ENCODE measurements around the gene GPR161. TPM values are rescaled to one million over a fixed set of nuclear protein-coding genes. Genes with fewer than 3 reads are reported as not detected.

The GPR161 gene
- total RNA-seq, 6 experiments from 2014 or later, result 9.3 to 14.5 (median 13.2) TPM

GRCh38 chr1:168089979-168090337 lies 46.8 kb downstream of the GPR161 start:
- TF ChIP-seq CTCF (IDR thresholded peaks at IDR 0.05), result no peak
- H3K4me1 Mint-ChIP-seq (ENCODE audit: low read depth), result peaks cover 12% of the 10 kb centered on the region
- H3K27ac Mint-ChIP-seq, result no peak overlapping the region
- DNase-seq, result no peak
- peaks cover 1% of the 10 kb centered on the region; the same call in 1 of the 2 replicates for H3K27me3 Mint-ChIP-seq (ENCODE audit: insufficient read depth)
- no peaks in the 10 kb centered on the region; the same call in 1 of the 2 replicates for H3K36me3 Mint-ChIP-seq (ENCODE audit: low read depth)
- H3K9me3 Mint-ChIP-seq, result no peaks in the 10 kb centered on the region
- H3K4me3 Mint-ChIP-seq, result no peak overlapping the region

GRCh38 chr1:168089326-168089978 lies 47.3 kb downstream of the GPR161 start:
- no peaks in the 10 kb centered on the region for H3K36me3 Mint-ChIP-seq (ENCODE audit: low read depth)
- no peak overlapping the region for H3K4me3 Mint-ChIP-seq
- no peak for DNase-seq
- H3K9me3 Mint-ChIP-seq, result no peaks in the 10 kb centered on the region
- H3K27me3 Mint-ChIP-seq (ENCODE audit: insufficient read depth), result peaks cover 1% of the 10 kb centered on the region; the same call in 1 of the 2 replicates
- H3K27ac Mint-ChIP-seq, result 0 out of 2 replicates have a peak overlapping the region, but pooled peaks have one; percentile 44
- TF ChIP-seq CTCF (IDR thresholded peaks at IDR 0.05), result no peak
- H3K4me1 Mint-ChIP-seq (ENCODE audit: low read depth), result peaks cover 12% of the 10 kb centered on the region

GRCh38 chr1:168088511-168089325 lies 48.0 kb downstream of the GPR161 start:
- H3K4me3 Mint-ChIP-seq, result no peak overlapping the region

GRCh38 chr1:168087696-168088095 lies 49.0 kb downstream of the GPR161 start:
- Mint-ChIP-seq H3K27me3 (ENCODE audit: insufficient read depth) (peaks cover 1% of the 10 kb centered on the region; the same call in 1 of the 2 replicates), H3K27ac (no peak overlapping the region), H3K4me1 (ENCODE audit: low read depth) (peaks cover 12% of the 10 kb centered on the region), H3K4me3 (no peak overlapping the region), H3K9me3 (no peaks in the 10 kb centered on the region), H3K36me3 (ENCODE audit: low read depth) (no peaks in the 10 kb centered on the region)
- no peak for TF ChIP-seq CTCF (IDR thresholded peaks at IDR 0.05)
- DNase-seq, result no peak

More at GRCh38 chr1:168088511-168089325, 48.0 kb downstream of the GPR161 start:
- peaks cover 12% of the 10 kb centered on the region for H3K4me1 Mint-ChIP-seq (ENCODE audit: low read depth)
- TF ChIP-seq CTCF (IDR thresholded peaks at IDR 0.05), result no peak
- peaks cover 1% of the 10 kb centered on the region; the same call in 1 of the 2 replicates for H3K27me3 Mint-ChIP-seq (ENCODE audit: insufficient read depth)
- no peaks in the 10 kb centered on the region for H3K36me3 Mint-ChIP-seq (ENCODE audit: low read depth)
- no peak overlapping the region for H3K27ac Mint-ChIP-seq
- H3K9me3 Mint-ChIP-seq, result no peaks in the 10 kb centered on the region
- DNase-seq, result no peak

- H3K4me3 Mint-ChIP-seq, result no peak overlapping the region
- peaks cover 24% of the 10 kb centered on the region for H3K4me1 Mint-ChIP-seq (ENCODE audit: low read depth)
- no peaks in the 10 kb centered on the region for H3K36me3 Mint-ChIP-seq (ENCODE audit: low read depth)
- H3K9me3 Mint-ChIP-seq, result no peaks in the 10 kb centered on the region
- no peak; the same call in 1 of the 2 replicates for TF ChIP-seq CTCF (IDR thresholded peaks at IDR 0.05)
- no peak overlapping the region for H3K27ac Mint-ChIP-seq
- DNase-seq, result no peak
- peaks cover 1% of the 10 kb centered on the region; the same call in 1 of the 2 replicates for H3K27me3 Mint-ChIP-seq (ENCODE audit: insufficient read depth)
Measured at GRCh38 chr1:168086438-168086837, 50.3 kb downstream of the GPR161 start.

All from HFFc6 (cell line).